Measurements from ENCODE around the gene PACSIN3. TPM values are rescaled to one million over a fixed set of nuclear protein-coding genes. Genes with fewer than 3 reads are reported as not detected.
A peak's percentile ranks its signal among the peaks of the same experiment; 100 is the strongest.

The PACSIN3 gene
- total and polyA plus RNA-seq, 2 of the 13 experiments (the other 11 are each of a cell fraction or from before 2014, with no cell fraction given) = 47.9 to 93.3 TPM

DNA sequence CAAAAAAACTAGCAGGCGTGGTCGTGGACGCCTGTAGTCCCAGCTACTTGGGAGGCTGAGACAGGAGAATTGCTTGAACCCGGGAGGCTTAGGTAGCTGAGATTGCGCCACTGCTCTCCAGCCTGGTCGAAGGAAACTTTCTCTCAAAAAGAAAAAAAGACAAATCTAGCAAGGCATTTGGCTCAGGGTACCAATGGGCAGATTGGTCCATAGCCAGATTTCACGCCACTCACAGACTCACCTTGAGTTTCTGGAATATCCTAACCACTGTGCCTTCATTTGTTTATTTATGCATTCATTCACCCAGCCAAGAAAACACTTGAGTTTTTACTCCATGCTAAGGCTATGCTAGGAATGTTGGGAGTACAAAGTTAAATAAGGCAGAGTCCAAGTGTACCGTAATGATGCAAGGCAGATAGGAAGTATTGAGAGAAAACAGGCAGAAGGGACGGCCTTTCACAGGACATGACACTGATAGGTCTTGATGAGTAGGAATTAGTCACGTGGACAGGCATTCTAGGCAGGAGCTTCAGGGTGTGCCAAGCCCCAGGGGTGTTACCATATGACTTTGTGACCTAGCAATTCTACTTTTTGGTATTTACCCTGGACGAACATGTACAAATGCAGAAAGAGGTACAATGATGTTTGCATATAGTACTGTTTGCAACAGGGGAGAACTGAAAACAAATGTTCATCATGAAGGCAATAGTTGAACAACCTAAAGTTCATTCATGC lies 3.0 kb upstream of the PACSIN3 start:
- no peaks in the 10 kb centered on the region for H3K9me3 ChIP-seq (ENCODE audit: low read length)
- ChIA-PET CTCF (ENCODE audit: low intra/inter-chr PET ratio, low total read pairs) (no interaction called here), POLR2A (interaction anchor here (1.0 to 9.2 kb wide), 10 partner anchors 11 to 81 kb away, joined by 3 to 247 read pairs (median 7); partner anchors contain the start of genes ACP2, ARFGAP2, DDB2 and MADD)
- H3K4me3 ChIP-seq (replicated peaks in 1 of 3; ENCODE audit: insufficient read depth in 1 of 3, low read depth in 2 of 3, low read length in 3 of 3) = peak overlapping the region in 1 of 3 experiments; percentile 13; a peak in 1 of 6 replicates
- ATAC-seq (peak; percentile 32), DNase-seq (ENCODE audit: low spot score) (peak; percentile 99), FAIRE-seq (peak; percentile 99)
- peaks cover 56% of the 10 kb centered on the region for H3K4me1 ChIP-seq (ENCODE audit: insufficient read depth, low read length)
- peaks cover 4% of the 10 kb centered on the region for H3K79me2 ChIP-seq (ENCODE audit: insufficient read depth, low read length)
- peak overlapping the region; percentile 69 for H3K27ac ChIP-seq (ENCODE audit: extremely low read length, insufficient read depth, low read length)
- H4K20me1 ChIP-seq (ENCODE audit: insufficient read depth, low read length) = no peaks in the 10 kb centered on the region
- H3K36me3 ChIP-seq (replicated peaks in 1 of 2; ENCODE audit: control insufficient read depth in 1 of 2, insufficient read depth in 2 of 2, low read length in 2 of 2) = no peaks in the 10 kb centered on the region
- WGBS (ENCODE audit: low lambda C conversion rate) = 12% methylated on average over 11 of the region's 11 CpGs
- peak overlapping the region; percentile 47 for H3K9ac ChIP-seq (ENCODE audit: insufficient read depth, low read depth, low read length)
- peak overlapping the region; percentile 51 for H3K4me2 ChIP-seq (ENCODE audit: low read depth, low read length)
- in situ Hi-C loops (cut with HindIII; ENCODE audit: extremely low pct_ligation_motif_present, low pct_unique_long_range_greater_than_20kb) = no loop called here
- intact Hi-C loops (cut with micrococcal nuclease; ENCODE audit: unreplicated experiment) = loop anchor here (2.0 kb wide), 1 partner anchor 26 kb away; the partner anchor contains the start of gene DDB2
- no peaks in the 10 kb centered on the region for H3K27me3 ChIP-seq (ENCODE audit: control insufficient read depth in 1 of 2, insufficient read depth in 2 of 2, low read length in 2 of 2)
- BruUV-seq (replicated peaks) = no TSS peak
- H2AFZ ChIP-seq (ENCODE audit: low read length) = no peak overlapping the region
- no peak for TF ChIP-seq MATR3 (CRISPR knock-in tag; IDR thresholded peaks at IDR 0.05)
- no peak for TF ChIP-seq SETDB1 (CRISPR knock-in tag; IDR thresholded peaks at IDR 0.05; ENCODE audit: borderline replicate concordance)
- no peak for TF ChIP-seq SRY (CRISPR knock-in tag; IDR thresholded peaks at IDR 0.05)
- TF ChIP-seq, protein P1, sequence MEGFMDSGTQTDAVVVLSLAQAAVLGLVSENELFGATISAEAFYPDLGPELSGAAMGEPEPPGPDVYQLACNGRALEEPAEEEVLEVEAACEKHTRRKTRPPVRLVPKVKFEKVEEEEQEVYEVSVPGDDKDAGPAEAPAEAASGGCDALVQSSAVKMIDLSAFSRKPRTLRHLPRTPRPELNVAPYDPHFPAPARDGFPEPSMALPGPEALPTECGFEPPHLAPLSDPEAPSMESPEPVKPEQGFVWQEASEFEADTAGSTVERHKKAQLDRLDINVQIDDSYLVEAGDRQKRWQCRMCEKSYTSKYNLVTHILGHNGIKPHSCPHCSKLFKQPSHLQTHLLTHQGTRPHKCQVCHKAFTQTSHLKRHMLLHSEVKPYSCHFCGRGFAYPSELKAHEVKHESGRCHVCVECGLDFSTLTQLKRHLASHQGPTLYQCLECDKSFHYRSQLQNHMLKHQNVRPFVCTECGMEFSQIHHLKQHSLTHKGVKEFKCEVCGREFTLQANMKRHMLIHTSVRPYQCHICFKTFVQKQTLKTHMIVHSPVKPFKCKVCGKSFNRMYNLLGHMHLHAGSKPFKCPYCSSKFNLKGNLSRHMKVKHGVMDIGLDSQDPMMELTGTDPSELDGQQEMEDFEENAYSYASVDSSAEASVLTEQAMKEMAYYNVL (CRISPR knock-in tag; IDR thresholded peaks at IDR 0.05; ENCODE audit: borderline replicate concordance) = peak; percentile 80; the same call in 1 of the 2 replicates
- TF ChIP-seq, protein P2, sequence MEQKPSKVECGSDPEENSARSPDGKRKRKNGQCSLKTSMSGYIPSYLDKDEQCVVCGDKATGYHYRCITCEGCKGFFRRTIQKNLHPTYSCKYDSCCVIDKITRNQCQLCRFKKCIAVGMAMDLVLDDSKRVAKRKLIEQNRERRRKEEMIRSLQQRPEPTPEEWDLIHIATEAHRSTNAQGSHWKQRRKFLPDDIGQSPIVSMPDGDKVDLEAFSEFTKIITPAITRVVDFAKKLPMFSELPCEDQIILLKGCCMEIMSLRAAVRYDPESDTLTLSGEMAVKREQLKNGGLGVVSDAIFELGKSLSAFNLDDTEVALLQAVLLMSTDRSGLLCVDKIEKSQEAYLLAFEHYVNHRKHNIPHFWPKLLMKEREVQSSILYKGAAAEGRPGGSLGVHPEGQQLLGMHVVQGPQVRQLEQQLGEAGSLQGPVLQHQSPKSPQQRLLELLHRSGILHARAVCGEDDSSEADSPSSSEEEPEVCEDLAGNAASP (CRISPR knock-in tag; IDR thresholded peaks at IDR 0.05; ENCODE audit: borderline replicate concordance) = no peak
- TF ChIP-seq KDM3A (CRISPR knock-in tag; IDR thresholded peaks at IDR 0.05; ENCODE audit: low read depth) = 0 out of 2 replicates have a peak, but pooled peaks have one; percentile 20
- no peak for TF ChIP-seq NBN (conservative IDR thresholded peaks at IDR 0.05)
- TF ChIP-seq, protein P3, sequence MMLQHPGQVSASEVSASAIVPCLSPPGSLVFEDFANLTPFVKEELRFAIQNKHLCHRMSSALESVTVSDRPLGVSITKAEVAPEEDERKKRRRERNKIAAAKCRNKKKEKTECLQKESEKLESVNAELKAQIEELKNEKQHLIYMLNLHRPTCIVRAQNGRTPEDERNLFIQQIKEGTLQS (CRISPR knock-in tag; IDR thresholded peaks at IDR 0.05) = peak; percentile 99
- TF ChIP-seq ATRX (CRISPR knock-in tag; IDR thresholded peaks at IDR 0.05; ENCODE audit: borderline replicate concordance) = no peak
- TF ChIP-seq CEBPG (CRISPR knock-in tag; IDR thresholded peaks at IDR 0.05) = peak; percentile 95
- no peak for TF ChIP-seq ZNF256 (CRISPR knock-in tag; conservative IDR thresholded peaks at IDR 0.05)
- TF ChIP-seq, protein P4, sequence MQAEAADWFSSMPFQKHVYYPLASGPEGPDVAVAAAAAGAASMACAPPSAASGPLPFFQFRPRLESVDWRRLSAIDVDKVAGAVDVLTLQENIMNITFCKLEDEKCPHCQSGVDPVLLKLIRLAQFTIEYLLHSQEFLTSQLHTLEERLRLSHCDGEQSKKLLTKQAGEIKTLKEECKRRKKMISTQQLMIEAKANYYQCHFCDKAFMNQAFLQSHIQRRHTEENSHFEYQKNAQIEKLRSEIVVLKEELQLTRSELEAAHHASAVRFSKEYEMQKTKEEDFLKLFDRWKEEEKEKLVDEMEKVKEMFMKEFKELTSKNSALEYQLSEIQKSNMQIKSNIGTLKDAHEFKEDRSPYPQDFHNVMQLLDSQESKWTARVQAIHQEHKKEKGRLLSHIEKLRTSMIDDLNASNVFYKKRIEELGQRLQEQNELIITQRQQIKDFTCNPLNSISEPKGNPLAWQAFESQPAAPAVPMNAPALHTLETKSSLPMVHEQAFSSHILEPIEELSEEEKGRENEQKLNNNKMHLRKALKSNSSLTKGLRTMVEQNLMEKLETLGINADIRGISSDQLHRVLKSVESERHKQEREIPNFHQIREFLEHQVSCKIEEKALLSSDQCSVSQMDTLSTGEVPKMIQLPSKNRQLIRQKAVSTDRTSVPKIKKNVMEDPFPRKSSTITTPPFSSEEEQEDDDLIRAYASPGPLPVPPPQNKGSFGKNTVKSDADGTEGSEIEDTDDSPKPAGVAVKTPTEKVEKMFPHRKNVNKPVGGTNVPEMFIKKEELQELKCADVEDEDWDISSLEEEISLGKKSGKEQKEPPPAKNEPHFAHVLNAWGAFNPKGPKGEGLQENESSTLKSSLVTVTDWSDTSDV (CRISPR knock-in tag; IDR thresholded peaks at IDR 0.05) = no peak
- TF ChIP-seq, protein P5, sequence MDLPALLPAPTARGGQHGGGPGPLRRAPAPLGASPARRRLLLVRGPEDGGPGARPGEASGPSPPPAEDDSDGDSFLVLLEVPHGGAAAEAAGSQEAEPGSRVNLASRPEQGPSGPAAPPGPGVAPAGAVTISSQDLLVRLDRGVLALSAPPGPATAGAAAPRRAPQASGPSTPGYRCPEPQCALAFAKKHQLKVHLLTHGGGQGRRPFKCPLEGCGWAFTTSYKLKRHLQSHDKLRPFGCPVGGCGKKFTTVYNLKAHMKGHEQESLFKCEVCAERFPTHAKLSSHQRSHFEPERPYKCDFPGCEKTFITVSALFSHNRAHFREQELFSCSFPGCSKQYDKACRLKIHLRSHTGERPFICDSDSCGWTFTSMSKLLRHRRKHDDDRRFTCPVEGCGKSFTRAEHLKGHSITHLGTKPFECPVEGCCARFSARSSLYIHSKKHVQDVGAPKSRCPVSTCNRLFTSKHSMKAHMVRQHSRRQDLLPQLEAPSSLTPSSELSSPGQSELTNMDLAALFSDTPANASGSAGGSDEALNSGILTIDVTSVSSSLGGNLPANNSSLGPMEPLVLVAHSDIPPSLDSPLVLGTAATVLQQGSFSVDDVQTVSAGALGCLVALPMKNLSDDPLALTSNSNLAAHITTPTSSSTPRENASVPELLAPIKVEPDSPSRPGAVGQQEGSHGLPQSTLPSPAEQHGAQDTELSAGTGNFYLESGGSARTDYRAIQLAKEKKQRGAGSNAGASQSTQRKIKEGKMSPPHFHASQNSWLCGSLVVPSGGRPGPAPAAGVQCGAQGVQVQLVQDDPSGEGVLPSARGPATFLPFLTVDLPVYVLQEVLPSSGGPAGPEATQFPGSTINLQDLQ (CRISPR knock-in tag; IDR thresholded peaks at IDR 0.05) = no peak
- TF ChIP-seq HNF4A (CRISPR knock-in tag; IDR thresholded peaks at IDR 0.05) = peak; percentile 99
